Spinal cord (tissue), 10 donors: ENCODE data around the gene ADGRD2. TPM values are rescaled to one million over a fixed set of nuclear protein-coding genes. Genes with fewer than 3 reads are reported as not detected.

Experiments used
- DNase-seq, 6 donors: peaks; one replicate each; pipeline versions ENCODE4 v3.0.0 to v3.0.0-alpha.2; 2013 to 2015; ENCODE audit warnings: low spot score in 6 of 6, low read depth in 4 of 6
- H3K27ac ChIP-seq: one replicate; pipeline ENCODE4 v1.5.1; 2013; ENCODE audit warnings: low read depth, low read length, control low read depth
- H3K27me3 ChIP-seq: one replicate; pipeline ENCODE4 v1.6.1; 2013; ENCODE audit warnings: low read length; ENCODE audit not compliant: control insufficient read depth, insufficient read depth
- H3K36me3 ChIP-seq: one replicate; pipeline ENCODE4 v1.6.1; 2013; ENCODE audit warnings: low read length; ENCODE audit not compliant: control insufficient read depth, insufficient read depth
- H3K4me1 ChIP-seq: one replicate; pipeline ENCODE4 v1.6.1; 2013; ENCODE audit warnings: low read length; ENCODE audit not compliant: control insufficient read depth, insufficient read depth
- H3K4me3 ChIP-seq: one replicate; pipeline ENCODE4 v1.5.1; 2013; ENCODE audit warnings: low read depth, low read length, control low read depth
- H3K9me3 ChIP-seq: one replicate; pipeline ENCODE4 v1.6.1; 2013; ENCODE audit warnings: low read length; ENCODE audit not compliant: control insufficient read depth, insufficient read depth
- WGBS: methylation state at CpG from one replicate; pipeline ENCODE4 v1.1.5; 2013; ENCODE audit warnings: missing lambda C conversion rate; ENCODE audit not compliant: insufficient coverage; 5-methylcytosine and 5-hydroxymethylcytosine counted together
- polyA plus RNA-seq, 2 donors: library from polyadenylated mRNA; unstranded; fragments of 120-200 nt; gene quantifications; one replicate each; pipeline ENCODE4 v1.2.1, GENCODE V29; 2013; ENCODE audit not compliant: insufficient read length in 2 of 2
- total RNA-seq, 2 donors: library from RNA; depleted of rRNA in 1 of 2; stranded (reverse); fragments of 120-200 nt in 1 of 2; fragments of >200 nt in 1 of 2; gene quantifications; one replicate each; pipeline versions ENCODE4 v1.2.3 to v1.2.4, GENCODE V29; 2013 to 2014
- donor health status: healthy.

The ADGRD2 gene
- total and polyA plus RNA-seq, 4 donors = 0.50 to 29.7 (median 15.2) TPM

DNA sequence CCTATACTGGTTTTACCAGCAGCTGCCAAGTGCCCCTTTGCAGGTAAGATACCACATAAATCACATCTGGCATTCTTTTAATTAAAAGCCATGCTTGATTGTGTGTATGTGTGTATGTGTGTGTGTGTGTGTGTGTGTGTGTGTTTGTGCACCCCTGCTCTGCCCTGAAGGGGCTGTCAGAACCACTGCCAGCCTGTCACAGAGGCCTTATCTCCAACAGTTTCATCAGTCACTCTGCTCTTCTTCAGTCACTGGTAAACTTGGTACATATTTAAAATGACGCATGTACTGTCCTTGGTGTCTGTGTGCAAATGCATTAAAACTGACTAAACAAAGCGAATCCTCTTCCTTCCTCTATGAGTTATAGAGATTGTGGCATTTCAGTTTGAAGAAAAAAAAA is 75.9 kb downstream of the ADGRD2 start:
- peaks cover 12% of the 10 kb centered on the region for H3K4me1 ChIP-seq
- no CpG with 5 or more reads among the region's 2 CpGs for WGBS

DNA sequence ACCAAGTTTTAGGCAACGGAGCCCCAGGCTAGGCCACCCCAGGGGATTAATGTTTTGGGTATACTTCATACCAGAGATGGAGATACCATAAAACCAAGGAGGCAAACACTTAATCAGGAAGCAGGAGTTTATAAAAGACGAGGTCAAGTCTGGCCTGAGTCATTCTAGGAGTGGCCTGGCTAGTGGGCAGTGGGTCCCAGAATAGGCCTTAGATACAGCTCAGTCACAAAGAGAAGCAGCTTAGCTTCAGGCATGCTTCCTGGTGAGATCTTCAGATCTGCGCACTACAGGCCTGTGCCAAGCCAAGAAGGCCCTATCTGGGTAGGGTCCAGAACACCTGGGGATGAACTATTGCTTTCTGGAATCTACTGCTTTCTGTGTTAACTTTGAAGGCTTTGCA is 77.5 kb downstream of the ADGRD2 start:
- Histone ChIP-seq H3K4me3 (no peak overlapping the region), H3K27ac (no peak overlapping the region), H3K4me1 (peaks cover 10% of the 10 kb centered on the region), H3K36me3 (peaks cover 13% of the 10 kb centered on the region), H3K27me3 (peaks cover 2% of the 10 kb centered on the region), H3K9me3 (no peaks in the 10 kb centered on the region)
- 91% methylated on average over 2 of the region's 3 CpGs for WGBS
- DNase-seq = no peak

More for the DNA sequence above, 75.9 kb downstream of the ADGRD2 start:
- Histone ChIP-seq H3K4me3 (no peak overlapping the region), H3K36me3 (peaks cover 14% of the 10 kb centered on the region), H3K27me3 (peaks cover 2% of the 10 kb centered on the region), H3K9me3 (no peaks in the 10 kb centered on the region), H3K27ac (no peak overlapping the region)
- no peak for DNase-seq

Other genes with a start within 250 kb of the ADGRD2 start
- gene NEK6, start 192.5 kb upstream of the ADGRD2 start, total RNA-seq = 10 to 100 TPM; 26.1 to 30.7 TPM
- gene NEK6, start 192.5 kb upstream of the ADGRD2 start, polyA plus RNA-seq = 10 to 100 TPM; 30.1 to 39.0 TPM
- gene PSMB7, start 35.0 kb upstream of the ADGRD2 start, total RNA-seq = 100 to 1,000 TPM; 154 to 174 TPM
- gene PSMB7, start 35.0 kb upstream of the ADGRD2 start, polyA plus RNA-seq = 100 to 1,000 TPM; 242 to 244 TPM
- under 1 TPM; 0.10 to 0.11 TPM for gene NR5A1, start 56.9 kb downstream of the ADGRD2 start, total RNA-seq
- gene NR5A1, start 56.9 kb downstream of the ADGRD2 start, polyA plus RNA-seq = under 1 TPM; 0.08 to 0.09 TPM